SK-N-SH treated with all-trans-retinoic acid at 6 μM for 48 hours (cell line): ENCODE results near the gene ARHGAP1.

Experiments
- BACH2 ChIP-seq: fragments of 250-450 bp; sonication (Bioruptor Pico); IDR thresholded peaks from 2 replicates; pipeline ENCODE4 v1.9.0; 2021; ENCODE audit warnings: mild to moderate bottlenecking, borderline replicate concordance
- OSR1 ChIP-seq: fragments of 250-450 bp; sonication (Bioruptor Pico); IDR thresholded peaks from 2 replicates; pipeline ENCODE4 v1.8.0; 2022; ENCODE audit warnings: moderate library complexity, mild to moderate bottlenecking, inconsistent platforms
- SNAI2 ChIP-seq: fragments of 250-450 bp; sonication (Bioruptor Pico); IDR thresholded peaks from 2 replicates; pipeline ENCODE4 v1.5.0; 2020; ENCODE audit warnings: mild to moderate bottlenecking, moderate library complexity
- ZNF565 ChIP-seq: fragments of 450-650 bp; formaldehyde crosslinking; conservative IDR thresholded peaks from 2 replicates; pipeline ENCODE4 v1.5.0; 2020; ENCODE audit warnings: low read depth, mild to moderate bottlenecking, moderate library complexity
- ZNF70 ChIP-seq: fragments of 450-650 bp; formaldehyde crosslinking; IDR thresholded peaks from 2 replicates; pipeline ENCODE4 v1.5.0; 2020; ENCODE audit warnings: mild to moderate bottlenecking, moderate library complexity
- TF ChIP-seq, protein P1 (sequence below): fragments of 250-450 bp; sonication (Bioruptor Pico); IDR thresholded peaks from 2 replicates; pipeline ENCODE4 v1.8.0; 2020; ENCODE audit warnings: mild to moderate bottlenecking, moderate library complexity, borderline replicate concordance

GRCh38 chr11:46635557-46636139, 64.8 kb downstream of the ARHGAP1 start:
- TF ChIP-seq, protein P1, sequence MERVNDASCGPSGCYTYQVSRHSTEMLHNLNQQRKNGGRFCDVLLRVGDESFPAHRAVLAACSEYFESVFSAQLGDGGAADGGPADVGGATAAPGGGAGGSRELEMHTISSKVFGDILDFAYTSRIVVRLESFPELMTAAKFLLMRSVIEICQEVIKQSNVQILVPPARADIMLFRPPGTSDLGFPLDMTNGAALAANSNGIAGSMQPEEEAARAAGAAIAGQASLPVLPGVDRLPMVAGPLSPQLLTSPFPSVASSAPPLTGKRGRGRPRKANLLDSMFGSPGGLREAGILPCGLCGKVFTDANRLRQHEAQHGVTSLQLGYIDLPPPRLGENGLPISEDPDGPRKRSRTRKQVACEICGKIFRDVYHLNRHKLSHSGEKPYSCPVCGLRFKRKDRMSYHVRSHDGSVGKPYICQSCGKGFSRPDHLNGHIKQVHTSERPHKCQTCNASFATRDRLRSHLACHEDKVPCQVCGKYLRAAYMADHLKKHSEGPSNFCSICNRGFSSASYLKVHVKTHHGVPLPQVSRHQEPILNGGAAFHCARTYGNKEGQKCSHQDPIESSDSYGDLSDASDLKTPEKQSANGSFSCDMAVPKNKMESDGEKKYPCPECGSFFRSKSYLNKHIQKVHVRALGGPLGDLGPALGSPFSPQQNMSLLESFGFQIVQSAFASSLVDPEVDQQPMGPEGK (CRISPR knock-in tag): no peak
- no peak for TF ChIP-seq OSR1 (CRISPR knock-in tag)
- no peak for TF ChIP-seq BACH2
- no peak for TF ChIP-seq SNAI2 (CRISPR knock-in tag)
- no peak for TF ChIP-seq ZNF70 (CRISPR knock-in tag)
- TF ChIP-seq ZNF565 (CRISPR knock-in tag): no peak
